ENCODE results near the gene GLYR1.

- TF ChIP-seq, protein P1, sequence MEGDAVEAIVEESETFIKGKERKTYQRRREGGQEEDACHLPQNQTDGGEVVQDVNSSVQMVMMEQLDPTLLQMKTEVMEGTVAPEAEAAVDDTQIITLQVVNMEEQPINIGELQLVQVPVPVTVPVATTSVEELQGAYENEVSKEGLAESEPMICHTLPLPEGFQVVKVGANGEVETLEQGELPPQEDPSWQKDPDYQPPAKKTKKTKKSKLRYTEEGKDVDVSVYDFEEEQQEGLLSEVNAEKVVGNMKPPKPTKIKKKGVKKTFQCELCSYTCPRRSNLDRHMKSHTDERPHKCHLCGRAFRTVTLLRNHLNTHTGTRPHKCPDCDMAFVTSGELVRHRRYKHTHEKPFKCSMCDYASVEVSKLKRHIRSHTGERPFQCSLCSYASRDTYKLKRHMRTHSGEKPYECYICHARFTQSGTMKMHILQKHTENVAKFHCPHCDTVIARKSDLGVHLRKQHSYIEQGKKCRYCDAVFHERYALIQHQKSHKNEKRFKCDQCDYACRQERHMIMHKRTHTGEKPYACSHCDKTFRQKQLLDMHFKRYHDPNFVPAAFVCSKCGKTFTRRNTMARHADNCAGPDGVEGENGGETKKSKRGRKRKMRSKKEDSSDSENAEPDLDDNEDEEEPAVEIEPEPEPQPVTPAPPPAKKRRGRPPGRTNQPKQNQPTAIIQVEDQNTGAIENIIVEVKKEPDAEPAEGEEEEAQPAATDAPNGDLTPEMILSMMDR (IDR thresholded peaks at IDR 0.05): no peak
- no peak for TF ChIP-seq POLR2A (IDR thresholded peaks at IDR 0.05)
Observed at GRCh38 chr16:4820652-4821051, 26.4 kb downstream of the GLYR1 start.

Data from Peyer's patch (tissue), 4 donors.